ENCODE measurements around the gene CDK3.

DNA sequence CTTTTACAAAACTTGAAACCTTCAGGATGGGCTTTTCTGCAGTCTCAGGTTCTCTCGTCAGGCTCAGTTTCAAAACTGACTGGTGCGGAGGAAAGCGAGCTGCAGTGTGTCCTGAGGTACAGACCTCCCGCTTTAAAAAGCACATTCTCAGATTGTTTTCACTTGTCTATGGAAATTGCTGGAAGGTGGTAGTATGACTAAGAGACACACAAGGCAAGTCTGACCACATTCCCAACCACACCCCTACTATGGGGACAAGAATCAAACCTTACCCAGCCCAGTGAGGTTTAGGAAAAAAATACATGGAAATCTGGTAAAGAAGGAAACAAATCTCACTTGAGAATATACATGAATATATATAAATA is 53.4 kb downstream of the CDK3 start:
- TF ChIP-seq EP300 (IDR thresholded peaks at IDR 0.05; ENCODE audit: low read length): no peak
- TF ChIP-seq, protein P1, sequence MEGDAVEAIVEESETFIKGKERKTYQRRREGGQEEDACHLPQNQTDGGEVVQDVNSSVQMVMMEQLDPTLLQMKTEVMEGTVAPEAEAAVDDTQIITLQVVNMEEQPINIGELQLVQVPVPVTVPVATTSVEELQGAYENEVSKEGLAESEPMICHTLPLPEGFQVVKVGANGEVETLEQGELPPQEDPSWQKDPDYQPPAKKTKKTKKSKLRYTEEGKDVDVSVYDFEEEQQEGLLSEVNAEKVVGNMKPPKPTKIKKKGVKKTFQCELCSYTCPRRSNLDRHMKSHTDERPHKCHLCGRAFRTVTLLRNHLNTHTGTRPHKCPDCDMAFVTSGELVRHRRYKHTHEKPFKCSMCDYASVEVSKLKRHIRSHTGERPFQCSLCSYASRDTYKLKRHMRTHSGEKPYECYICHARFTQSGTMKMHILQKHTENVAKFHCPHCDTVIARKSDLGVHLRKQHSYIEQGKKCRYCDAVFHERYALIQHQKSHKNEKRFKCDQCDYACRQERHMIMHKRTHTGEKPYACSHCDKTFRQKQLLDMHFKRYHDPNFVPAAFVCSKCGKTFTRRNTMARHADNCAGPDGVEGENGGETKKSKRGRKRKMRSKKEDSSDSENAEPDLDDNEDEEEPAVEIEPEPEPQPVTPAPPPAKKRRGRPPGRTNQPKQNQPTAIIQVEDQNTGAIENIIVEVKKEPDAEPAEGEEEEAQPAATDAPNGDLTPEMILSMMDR (IDR thresholded peaks at IDR 0.05 in 2 of 3, conservative IDR thresholded peaks at IDR 0.05 in 1 of 3; ENCODE audit: insufficient read depth in 2 of 3, low read depth in 1 of 3, low read length in 3 of 3): no peak

All from K562 (cell line).